Measurements from ENCODE around the gene DLX2. TPM values are rescaled to one million over a fixed set of nuclear protein-coding genes. Genes with fewer than 3 reads are reported as not detected.

DLX2 gene
- total and polyA plus RNA-seq, 2 donors (not counting 3 experiments of a cell fraction or from before 2014, with no cell fraction given) = not detected

- CTCF ChIA-PET = interaction anchor here (1.9 kb wide), 1 partner anchor 9 kb away, joined by 6 read pairs; no protein-coding TSS in a partner anchor
Observed at GRCh38 chr2:172089633-172090032, 13.1 kb downstream of the DLX2 start.

DNA sequence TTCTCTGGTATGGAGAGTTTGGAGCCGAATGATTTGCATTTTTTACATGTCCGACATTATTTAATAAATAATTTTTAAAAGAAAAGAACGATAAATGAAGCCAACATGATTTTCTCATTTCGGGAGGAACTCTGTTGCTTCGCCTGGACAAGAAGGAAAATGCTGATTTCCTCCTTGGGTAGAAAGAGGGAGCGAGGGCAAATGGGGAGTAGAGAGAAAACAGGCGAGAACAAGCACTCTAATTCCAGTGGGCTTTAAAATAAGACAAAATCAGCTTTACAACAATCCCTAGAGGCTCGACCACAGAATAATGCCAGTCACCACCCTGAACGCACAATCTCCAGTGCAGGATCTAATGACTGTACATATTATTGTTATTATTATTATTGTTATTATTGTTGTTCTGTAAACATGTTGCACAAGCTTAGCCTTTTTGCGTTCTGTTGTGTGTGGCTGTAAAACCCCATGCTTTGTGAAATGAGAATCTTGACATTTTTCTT lies 13.6 kb downstream of the DLX2 start:
- CTCF ChIA-PET = interaction anchor here (0.9 to 1.9 kb wide), 2 partner anchors 10 to 15 kb away, joined by 3 to 6 read pairs; no protein-coding TSS in a partner anchor
- no peaks in the 10 kb centered on the region for H3K9me1 ChIP-seq (replicated peaks; ENCODE audit: control insufficient read depth, extremely low read depth, insufficient read depth, low read length)
- peaks cover 19% of the 10 kb centered on the region for H3K4me1 ChIP-seq (ENCODE audit: control insufficient read depth, extremely low read depth, insufficient read depth, low read length)
- POLR2A ChIA-PET = no interaction called here
- no peak overlapping the region for H3K4me3 ChIP-seq (replicated peaks in 1 of 3; ENCODE audit: insufficient read depth in 1 of 3, low read depth in 1 of 3, low read length in 3 of 3)
- TF ChIP-seq JUN (IDR thresholded peaks at IDR 0.05; ENCODE audit: borderline replicate concordance, insufficient read depth, insufficient read length, low read depth) (no peak), GATA2 (IDR thresholded peaks at IDR 0.05; ENCODE audit: insufficient read depth, insufficient read length, low read depth, low read length) (no peak), EZH2 (IDR thresholded peaks at IDR 0.05; ENCODE audit: borderline replicate concordance, low read depth, low read length, severe bottlenecking) (no peak), MYC (IDR thresholded peaks at IDR 0.05; ENCODE audit: low read depth, low read length) (no peak), POLR2A (IDR thresholded peaks at IDR 0.05; ENCODE audit: low read depth, low read length) (no peak), POLR2AphosphoS5 (IDR thresholded peaks at IDR 0.05; ENCODE audit: insufficient read depth, low read depth, low read length) (no peak), FOS (IDR thresholded peaks at IDR 0.05; ENCODE audit: borderline replicate concordance, insufficient read depth, low read length) (no peak), MAX (IDR thresholded peaks at IDR 0.05; ENCODE audit: insufficient read depth, insufficient read length) (no peak)
- TF ChIP-seq, protein P1, sequence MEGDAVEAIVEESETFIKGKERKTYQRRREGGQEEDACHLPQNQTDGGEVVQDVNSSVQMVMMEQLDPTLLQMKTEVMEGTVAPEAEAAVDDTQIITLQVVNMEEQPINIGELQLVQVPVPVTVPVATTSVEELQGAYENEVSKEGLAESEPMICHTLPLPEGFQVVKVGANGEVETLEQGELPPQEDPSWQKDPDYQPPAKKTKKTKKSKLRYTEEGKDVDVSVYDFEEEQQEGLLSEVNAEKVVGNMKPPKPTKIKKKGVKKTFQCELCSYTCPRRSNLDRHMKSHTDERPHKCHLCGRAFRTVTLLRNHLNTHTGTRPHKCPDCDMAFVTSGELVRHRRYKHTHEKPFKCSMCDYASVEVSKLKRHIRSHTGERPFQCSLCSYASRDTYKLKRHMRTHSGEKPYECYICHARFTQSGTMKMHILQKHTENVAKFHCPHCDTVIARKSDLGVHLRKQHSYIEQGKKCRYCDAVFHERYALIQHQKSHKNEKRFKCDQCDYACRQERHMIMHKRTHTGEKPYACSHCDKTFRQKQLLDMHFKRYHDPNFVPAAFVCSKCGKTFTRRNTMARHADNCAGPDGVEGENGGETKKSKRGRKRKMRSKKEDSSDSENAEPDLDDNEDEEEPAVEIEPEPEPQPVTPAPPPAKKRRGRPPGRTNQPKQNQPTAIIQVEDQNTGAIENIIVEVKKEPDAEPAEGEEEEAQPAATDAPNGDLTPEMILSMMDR (IDR thresholded peaks at IDR 0.05; ENCODE audit: extremely low read depth in 1 of 2, insufficient read depth in 1 of 2, low read depth in 1 of 2, low read length in 2 of 2) = no peak
- no peaks in the 10 kb centered on the region for H3K36me3 ChIP-seq (ENCODE audit: control insufficient read depth in 2 of 2, extremely low read depth in 1 of 2, insufficient read depth in 2 of 2, low read length in 2 of 2)
- H3K79me2 ChIP-seq (ENCODE audit: control insufficient read depth, insufficient read depth, low read length) = no peaks in the 10 kb centered on the region
- H3K27ac ChIP-seq (ENCODE audit: insufficient read depth, low read depth, low read length) = no peak overlapping the region
- H2AFZ ChIP-seq (ENCODE audit: low read depth, low read length) = no peak overlapping the region
- no peak overlapping the region for H3K9ac ChIP-seq (replicated peaks; ENCODE audit: extremely low read depth, insufficient read depth, low read length)
- no peak overlapping the region for H3K4me2 ChIP-seq (ENCODE audit: insufficient read depth, low read length)
- DNase-seq (ENCODE audit: low read depth, low spot score) = no peak
- H4K20me1 ChIP-seq (replicated peaks; ENCODE audit: control insufficient read depth, extremely low read depth, insufficient read depth, low read length) = no peaks in the 10 kb centered on the region
- FAIRE-seq = no peak
- H3K9me3 ChIP-seq (replicated peaks; ENCODE audit: control insufficient read depth, insufficient read depth, low read length) = no peaks in the 10 kb centered on the region
- dilution Hi-C loops (cut with MboI; ENCODE audit: extremely low pct_ligation_motif_present, low sequenced_read_pairs) = no loop called here
- peaks cover 88 to 100% of the 10 kb centered on the region in 2 experiments for H3K27me3 ChIP-seq (ENCODE audit: control insufficient read depth in 2 of 2, insufficient read depth in 2 of 2, low read length in 2 of 2)
- BruUV-seq (replicated peaks) = no TSS peak
- intact Hi-C loops (cut with micrococcal nuclease) = no loop called here

More at GRCh38 chr2:172089633-172090032, 13.1 kb downstream of the DLX2 start:
- no peaks in the 10 kb centered on the region for H3K9me1 ChIP-seq (replicated peaks; ENCODE audit: control insufficient read depth, extremely low read depth, insufficient read depth, low read length)
- H3K4me1 ChIP-seq (ENCODE audit: control insufficient read depth, extremely low read depth, insufficient read depth, low read length) = peaks cover 14% of the 10 kb centered on the region
- dilution Hi-C loops (cut with MboI; ENCODE audit: extremely low pct_ligation_motif_present, low sequenced_read_pairs) = no loop called here
- POLR2A ChIA-PET = no interaction called here
- H3K36me3 ChIP-seq (ENCODE audit: control insufficient read depth in 2 of 2, extremely low read depth in 1 of 2, insufficient read depth in 2 of 2, low read length in 2 of 2) = no peaks in the 10 kb centered on the region
- intact Hi-C loops (cut with micrococcal nuclease) = no loop called here
- no peak overlapping the region for H2AFZ ChIP-seq (ENCODE audit: low read depth, low read length)
- no peaks in the 10 kb centered on the region for H3K9me3 ChIP-seq (replicated peaks; ENCODE audit: control insufficient read depth, insufficient read depth, low read length)
- H4K20me1 ChIP-seq (replicated peaks; ENCODE audit: control insufficient read depth, extremely low read depth, insufficient read depth, low read length) = no peaks in the 10 kb centered on the region
- no peak for DNase-seq (ENCODE audit: low read depth, low spot score)
- TF ChIP-seq FOS (IDR thresholded peaks at IDR 0.05; ENCODE audit: borderline replicate concordance, insufficient read depth, low read length) (no peak), EZH2 (IDR thresholded peaks at IDR 0.05; ENCODE audit: borderline replicate concordance, low read depth, low read length, severe bottlenecking) (no peak)
- no TSS peak for BruUV-seq (replicated peaks)
- H3K4me3 ChIP-seq (replicated peaks in 1 of 3; ENCODE audit: insufficient read depth in 1 of 3, low read depth in 1 of 3, low read length in 3 of 3) = no peak overlapping the region
- no peak overlapping the region for H3K9ac ChIP-seq (replicated peaks; ENCODE audit: extremely low read depth, insufficient read depth, low read length)
- no peaks in the 10 kb centered on the region for H3K79me2 ChIP-seq (ENCODE audit: control insufficient read depth, insufficient read depth, low read length)
- no peak overlapping the region for H3K4me2 ChIP-seq (ENCODE audit: insufficient read depth, low read length)
- H3K27ac ChIP-seq (ENCODE audit: insufficient read depth, low read depth, low read length) = no peak overlapping the region
- FAIRE-seq = no peak
- peaks cover 86 to 100% of the 10 kb centered on the region in 2 experiments for H3K27me3 ChIP-seq (ENCODE audit: control insufficient read depth in 2 of 2, insufficient read depth in 2 of 2, low read length in 2 of 2)
